Measurements from ENCODE around the gene WDR81. TPM values are rescaled to one million over a fixed set of nuclear protein-coding genes. Genes with fewer than 3 reads are reported as not detected.

Gene WDR81
- polyA plus RNA-seq, 1 donor (not counting 4 experiments of a cell fraction or from before 2014, with no cell fraction given): 4.2 TPM

DNA sequence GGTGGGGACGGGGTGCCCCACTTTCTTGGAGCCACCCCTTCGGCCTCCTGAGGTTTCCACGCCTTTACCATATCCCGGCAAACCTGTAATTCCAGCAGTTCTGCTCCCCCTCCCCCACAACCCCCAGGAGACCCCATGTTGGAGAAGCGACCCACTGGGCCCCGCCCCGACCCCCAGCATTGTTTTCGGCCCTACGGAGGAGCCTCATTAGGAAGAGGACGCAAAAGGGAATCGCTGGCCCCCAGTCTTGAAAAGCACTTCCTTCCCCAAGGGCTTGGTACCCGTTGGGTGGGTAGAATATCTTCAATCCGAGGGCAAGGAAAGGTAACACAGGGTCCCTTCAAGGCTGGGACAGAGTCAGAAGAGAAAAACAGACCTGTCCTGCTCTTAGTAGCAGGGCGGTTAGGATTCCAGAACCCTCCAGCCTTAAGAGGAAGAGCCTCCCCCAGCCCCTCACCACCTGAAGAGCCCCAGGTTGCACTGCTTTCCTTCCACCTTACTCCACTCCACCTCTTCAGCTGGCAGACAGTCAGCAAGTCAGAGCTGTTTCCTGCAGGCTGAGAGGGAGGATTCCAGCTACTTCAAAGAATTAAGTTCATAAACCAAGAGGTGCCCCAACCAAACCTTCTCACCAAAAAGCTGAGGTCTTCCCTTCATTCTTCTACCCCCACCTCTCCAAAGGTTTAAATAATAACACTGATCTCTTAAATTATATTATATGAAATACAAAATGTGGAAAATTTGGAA is 13.5 kb upstream of the WDR81 start:
- FAIRE-seq: no peak
- H3K79me2 ChIP-seq (ENCODE audit: control insufficient read depth, insufficient read depth, low read length): peaks cover 36% of the 10 kb centered on the region
- H2AFZ ChIP-seq (ENCODE audit: control insufficient read depth, low read length): no peak overlapping the region
- peak overlapping the region; percentile 65 for H3K9ac ChIP-seq (ENCODE audit: control insufficient read depth, extremely low read depth, insufficient read depth, low read length)
- TF ChIP-seq CTCF (optimal IDR thresholded peaks at IDR 0.05 in 1 of 3, IDR thresholded peaks at IDR 0.05 in 1 of 3, conservative IDR thresholded peaks at IDR 0.05 in 1 of 3; ENCODE audit: extremely low read depth in 1 of 3, insufficient read depth in 2 of 3, low read length in 3 of 3): no peak
- no peak for TF ChIP-seq EZH2 (IDR thresholded peaks at IDR 0.05; ENCODE audit: low read length)
- peaks cover 30% of the 10 kb centered on the region for H3K4me1 ChIP-seq (ENCODE audit: control insufficient read depth, extremely low read depth, insufficient read depth, low read length)
- dilution Hi-C loops (cut with MboI; ENCODE audit: extremely low pct_ligation_motif_present, low sequenced_read_pairs): no loop called here
- H3K27me3 ChIP-seq (ENCODE audit: control insufficient read depth, extremely low read depth, insufficient read depth, low read length): no peaks in the 10 kb centered on the region
- no peaks in the 10 kb centered on the region for H3K9me3 ChIP-seq (ENCODE audit: control insufficient read depth, low read depth, low read length)
- peaks cover 32% of the 10 kb centered on the region for H4K20me1 ChIP-seq (ENCODE audit: control insufficient read depth, extremely low read depth, insufficient read depth, low read length)
- H3K4me2 ChIP-seq (ENCODE audit: control insufficient read depth, extremely low read depth, insufficient read depth, low read depth, low read length): peak overlapping the region; percentile 57
- DNase-seq (ENCODE audit: low read depth, low spot score): no peak
- no peaks in the 10 kb centered on the region for H3K9me1 ChIP-seq (ENCODE audit: control insufficient read depth, extremely low read depth, insufficient read depth, low read length)
- peak overlapping the region; percentile 50 to 57 (median 52) for H3K4me3 ChIP-seq (ENCODE audit: control insufficient read depth in 2 of 3, extremely low read depth in 1 of 3, insufficient read depth in 2 of 3, low read depth in 1 of 3, low read length in 3 of 3)
- peak overlapping the region; percentile 4 for H3K27ac ChIP-seq (ENCODE audit: control insufficient read depth, insufficient read depth, low read length)
- H3K36me3 ChIP-seq (ENCODE audit: control insufficient read depth in 2 of 2, extremely low read depth in 1 of 2, insufficient read depth in 2 of 2, low read length in 2 of 2): peaks cover 23 to 25% of the 10 kb centered on the region in 2 experiments

- H3K36me3 ChIP-seq (ENCODE audit: control insufficient read depth in 2 of 2, extremely low read depth in 1 of 2, insufficient read depth in 2 of 2, low read length in 2 of 2): peaks cover 23 to 25% of the 10 kb centered on the region in 2 experiments
- no peak overlapping the region for H3K27ac ChIP-seq (ENCODE audit: control insufficient read depth, insufficient read depth, low read length)
- no peak for TF ChIP-seq EZH2 (IDR thresholded peaks at IDR 0.05; ENCODE audit: low read length)
- no peak for TF ChIP-seq CTCF (optimal IDR thresholded peaks at IDR 0.05 in 1 of 3, IDR thresholded peaks at IDR 0.05 in 1 of 3, conservative IDR thresholded peaks at IDR 0.05 in 1 of 3; ENCODE audit: extremely low read depth in 1 of 3, insufficient read depth in 2 of 3, low read length in 3 of 3)
- H3K79me2 ChIP-seq (ENCODE audit: control insufficient read depth, insufficient read depth, low read length): peaks cover 36% of the 10 kb centered on the region
- no peak overlapping the region for H3K4me2 ChIP-seq (ENCODE audit: control insufficient read depth, extremely low read depth, insufficient read depth, low read depth, low read length)
- H3K9ac ChIP-seq (ENCODE audit: control insufficient read depth, extremely low read depth, insufficient read depth, low read length): no peak overlapping the region
- H3K9me1 ChIP-seq (ENCODE audit: control insufficient read depth, extremely low read depth, insufficient read depth, low read length): no peaks in the 10 kb centered on the region
- FAIRE-seq: no peak
- H3K4me1 ChIP-seq (ENCODE audit: control insufficient read depth, extremely low read depth, insufficient read depth, low read length): peaks cover 30% of the 10 kb centered on the region
- dilution Hi-C loops (cut with MboI; ENCODE audit: extremely low pct_ligation_motif_present, low sequenced_read_pairs): no loop called here
- no peaks in the 10 kb centered on the region for H3K27me3 ChIP-seq (ENCODE audit: control insufficient read depth, extremely low read depth, insufficient read depth, low read length)
- no peak for DNase-seq (ENCODE audit: low read depth, low spot score)
- peaks cover 32% of the 10 kb centered on the region for H4K20me1 ChIP-seq (ENCODE audit: control insufficient read depth, extremely low read depth, insufficient read depth, low read length)
- H3K9me3 ChIP-seq (ENCODE audit: control insufficient read depth, low read depth, low read length): no peaks in the 10 kb centered on the region
- no peak overlapping the region for H3K4me3 ChIP-seq (ENCODE audit: control insufficient read depth in 2 of 3, extremely low read depth in 1 of 3, insufficient read depth in 2 of 3, low read depth in 1 of 3, low read length in 3 of 3)
- H2AFZ ChIP-seq (ENCODE audit: control insufficient read depth, low read length): no peak overlapping the region
Observed at GRCh38 chr17:1711804-1712203, 12.7 kb upstream of the WDR81 start.
